Measurements from ENCODE around the gene ACBD6. TPM values are rescaled to one million over a fixed set of nuclear protein-coding genes. Genes with fewer than 3 reads are reported as not detected.
A peak's percentile ranks its signal among the peaks of the same experiment; 100 is the strongest.

ACBD6 gene
- total RNA-seq, 4 donors from 2014 or later = 31.3 to 43.1 (median 36.9) TPM

GRCh38 chr1:180277476-180278193, 224.7 kb downstream of the ACBD6 start:
- intact Hi-C loops (cut with DNase I; ENCODE audit: low total_unique reads) = no loop called here
- TF ChIP-seq CTCF (IDR thresholded peaks at IDR 0.05) (no peak), POLR2A (IDR thresholded peaks at IDR 0.05) (no peak)
- no peak overlapping the region for H3K4me3 ChIP-seq (ENCODE audit: low read depth, poor library complexity, severe bottlenecking)
- no peak for DNase-seq (ENCODE audit: low spot score in 2 of 2)
- 83% methylated on average over 5 of the region's 5 CpGs for WGBS, 2 donors

GRCh38 chr1:180275726-180276125, 226.7 kb downstream of the ACBD6 start:
- no peak for TF ChIP-seq POLR2A (IDR thresholded peaks at IDR 0.05)
- TF ChIP-seq CTCF (IDR thresholded peaks at IDR 0.05) = no peak
- no peak overlapping the region for H3K4me3 ChIP-seq (ENCODE audit: low read depth, poor library complexity, severe bottlenecking)
- DNase-seq (ENCODE audit: low spot score in 2 of 2) = no peak
- intact Hi-C loops (cut with DNase I; ENCODE audit: low total_unique reads) = no loop called here
- 86 to 91% methylated on average over 5 of the region's 5 CpGs for WGBS, 2 donors

- WGBS, 2 donors = 96 to 97% methylated on average over 11 of the region's 11 CpGs
- DNase-seq (ENCODE audit: low spot score in 2 of 2) = no peak
- TF ChIP-seq POLR2A (IDR thresholded peaks at IDR 0.05) (no peak), CTCF (IDR thresholded peaks at IDR 0.05) (no peak)
- intact Hi-C loops (cut with DNase I; ENCODE audit: low total_unique reads) = no loop called here
- no peak overlapping the region for H3K4me3 ChIP-seq (ENCODE audit: low read depth, poor library complexity, severe bottlenecking)
Observed at GRCh38 chr1:180274221-180274620, 228.2 kb downstream of the ACBD6 start.

- DNase-seq (ENCODE audit: low spot score in 2 of 2) = no peak
- H3K4me3 ChIP-seq (ENCODE audit: low read depth, poor library complexity, severe bottlenecking) = no peak overlapping the region
- intact Hi-C loops (cut with DNase I; ENCODE audit: low total_unique reads) = no loop called here
- no peak for TF ChIP-seq CTCF (IDR thresholded peaks at IDR 0.05)
- no peak for TF ChIP-seq POLR2A (IDR thresholded peaks at IDR 0.05)
- 93 to 95% methylated on average over 2 of the region's 2 CpGs for WGBS, 2 donors
Observed at GRCh38 chr1:180273066-180273465, 229.3 kb downstream of the ACBD6 start.

DNA sequence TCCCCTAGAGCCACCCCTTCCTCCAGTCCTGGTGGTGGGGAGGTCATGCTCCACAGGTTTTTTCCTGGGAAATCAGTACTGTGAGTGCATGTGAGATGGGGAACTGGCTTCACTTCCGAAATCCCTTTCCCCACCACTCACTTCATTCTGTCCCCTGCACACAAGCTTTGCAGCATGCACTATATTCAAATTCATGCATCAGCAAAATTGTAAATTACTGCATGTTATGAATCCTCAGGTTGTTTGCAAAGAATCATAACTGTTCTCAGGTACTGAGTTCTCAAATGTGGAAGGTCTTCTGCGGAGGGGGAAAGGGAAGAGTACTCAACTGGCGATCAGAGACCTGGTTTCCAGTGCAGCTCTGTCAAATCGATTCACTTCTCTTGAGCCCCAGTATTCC, 230.0 kb downstream of the ACBD6 start:
- peak in 1 of 2 donors; percentile 2 for DNase-seq (ENCODE audit: low spot score in 2 of 2)
- intact Hi-C loops (cut with DNase I; ENCODE audit: low total_unique reads) = no loop called here
- WGBS, 2 donors = 97% methylated on average over 4 of the region's 4 CpGs
- no peak for TF ChIP-seq POLR2A (IDR thresholded peaks at IDR 0.05)
- TF ChIP-seq CTCF (IDR thresholded peaks at IDR 0.05) = no peak
- H3K4me3 ChIP-seq (ENCODE audit: low read depth, poor library complexity, severe bottlenecking) = no peak overlapping the region

All from lower leg skin (tissue), 4 donors.